ENCODE measurements around the gene LRP4.

DNA sequence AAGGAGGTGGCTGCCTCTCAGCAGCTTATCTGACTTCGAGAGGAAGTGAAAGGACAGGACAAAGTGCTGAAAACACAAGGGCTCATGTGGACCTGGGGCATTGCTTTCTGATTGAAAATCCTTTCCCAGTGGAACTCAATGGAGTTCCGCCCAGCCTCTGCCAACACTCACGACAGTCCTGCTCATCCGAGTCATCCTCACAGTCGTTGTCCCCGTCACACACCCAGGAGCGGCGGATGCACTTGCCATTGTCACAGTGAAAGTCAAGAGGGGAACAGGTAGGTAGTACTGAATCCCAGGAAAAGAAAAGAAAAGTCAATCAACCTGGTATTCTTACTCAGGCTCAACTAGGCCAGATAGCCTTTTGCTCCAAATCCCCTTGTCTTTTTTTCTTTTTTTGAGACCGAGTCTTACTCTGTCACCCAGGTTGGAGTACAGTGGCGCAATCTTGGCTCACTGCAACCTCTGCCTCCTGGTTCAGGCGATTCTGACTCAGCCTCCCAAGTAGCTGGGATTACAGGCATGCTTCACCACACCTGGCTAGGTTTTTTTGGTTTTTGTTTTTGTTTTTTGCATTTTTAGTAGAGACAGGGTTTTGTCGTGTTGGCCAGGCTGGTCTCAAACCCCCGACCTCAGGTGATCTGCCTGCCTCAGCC is 18.1 kb downstream of the LRP4 start:
- TF ChIP-seq, protein P1, sequence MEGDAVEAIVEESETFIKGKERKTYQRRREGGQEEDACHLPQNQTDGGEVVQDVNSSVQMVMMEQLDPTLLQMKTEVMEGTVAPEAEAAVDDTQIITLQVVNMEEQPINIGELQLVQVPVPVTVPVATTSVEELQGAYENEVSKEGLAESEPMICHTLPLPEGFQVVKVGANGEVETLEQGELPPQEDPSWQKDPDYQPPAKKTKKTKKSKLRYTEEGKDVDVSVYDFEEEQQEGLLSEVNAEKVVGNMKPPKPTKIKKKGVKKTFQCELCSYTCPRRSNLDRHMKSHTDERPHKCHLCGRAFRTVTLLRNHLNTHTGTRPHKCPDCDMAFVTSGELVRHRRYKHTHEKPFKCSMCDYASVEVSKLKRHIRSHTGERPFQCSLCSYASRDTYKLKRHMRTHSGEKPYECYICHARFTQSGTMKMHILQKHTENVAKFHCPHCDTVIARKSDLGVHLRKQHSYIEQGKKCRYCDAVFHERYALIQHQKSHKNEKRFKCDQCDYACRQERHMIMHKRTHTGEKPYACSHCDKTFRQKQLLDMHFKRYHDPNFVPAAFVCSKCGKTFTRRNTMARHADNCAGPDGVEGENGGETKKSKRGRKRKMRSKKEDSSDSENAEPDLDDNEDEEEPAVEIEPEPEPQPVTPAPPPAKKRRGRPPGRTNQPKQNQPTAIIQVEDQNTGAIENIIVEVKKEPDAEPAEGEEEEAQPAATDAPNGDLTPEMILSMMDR (IDR thresholded peaks at IDR 0.05) = no peak
- TF ChIP-seq POLR2A (IDR thresholded peaks at IDR 0.05) = no peak
- TF ChIP-seq EP300 (IDR thresholded peaks at IDR 0.05) = no peak

Measured in ovary (tissue), 3 donors.